SH-SY5Y (cell line): Measurements from ENCODE around the gene KBTBD13.

Source experiments
- GATA2 ChIP-seq: IDR thresholded peaks from 2 replicates; pipeline ENCODE4 v1.6.1; 2011; ENCODE audit warnings: mild to moderate bottlenecking, low read depth, low read length
- GATA3 ChIP-seq: IDR thresholded peaks from 2 replicates; pipeline ENCODE4 v1.6.1; 2011; ENCODE audit warnings: low read depth, mild to moderate bottlenecking, low read length, moderate library complexity

DNA sequence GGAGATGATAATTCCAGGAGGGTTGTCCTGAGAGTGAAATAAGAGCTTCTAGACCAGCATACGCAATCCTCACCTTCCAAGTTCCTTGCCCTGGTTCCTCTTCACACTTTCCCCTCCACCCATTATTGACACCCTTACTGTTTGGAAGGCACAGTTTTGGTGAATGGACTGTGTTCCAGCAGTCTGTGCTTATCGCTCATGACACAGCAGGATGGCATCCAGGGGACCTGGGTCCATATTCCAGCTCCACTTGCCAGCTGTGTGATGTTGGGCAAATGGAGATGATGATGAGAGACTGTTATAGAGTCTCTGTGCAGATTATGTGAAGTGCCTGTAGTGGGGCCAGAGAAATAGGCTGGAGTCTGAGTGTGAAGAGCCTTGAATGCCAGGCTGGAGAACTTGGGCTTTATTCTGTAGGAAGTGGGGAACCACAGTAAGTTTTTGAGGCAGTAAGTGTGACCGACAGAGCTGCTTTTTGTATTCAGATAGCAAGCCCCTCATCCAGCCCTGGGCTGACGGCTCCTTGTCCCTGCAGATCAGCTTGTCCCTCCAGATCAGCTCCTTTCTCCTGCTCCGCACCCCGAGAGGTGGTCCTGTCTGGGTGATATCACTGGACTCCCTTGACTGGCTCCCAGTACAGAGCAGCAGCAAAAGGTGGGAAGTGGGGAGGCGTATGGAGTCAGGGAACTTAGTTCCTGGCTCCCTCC is 8.1 kb downstream of the KBTBD13 start:
- TF ChIP-seq GATA3: no peak
- no peak for TF ChIP-seq GATA2
